Central memory CD8-positive, alpha-beta T cell (primary cell): ENCODE data around the gene PLEKHG5.
A peak's percentile ranks its signal among the peaks of the same experiment; 100 is the strongest.
"Not testable (repeated sequence)": the region's sequence is repeated elsewhere in the genome, so short reads cannot be mapped to it uniquely, and the experiment has no call there.

Experiments
- ATAC-seq: fragments of 150-1000 bp; cut with Tn5 transposase; replicated peaks from 2 replicates; pipeline ENCODE4 v1.10.0; 2022; ENCODE audit warnings: mild to moderate bottlenecking, moderate FRiP score, moderate number of reproducible peaks; ENCODE audit not compliant: poor library complexity, severe bottlenecking; ENCODE audit errors: extremely low read depth
- DNase-seq, 2 donors: peaks; one replicate each; pipeline ENCODE4 v3.0.0; 2021; ENCODE audit warnings: low spot score in 2 of 2
- H3K27ac Mint-ChIP-seq: one replicate; pipeline ENCODE4 v1.8.0; 2022; ENCODE audit warnings: low read depth, mild to moderate bottlenecking, moderate library complexity, mixed read lengths
- H3K27me3 Mint-ChIP-seq: one replicate; pipeline ENCODE4 v1.8.0; 2022; ENCODE audit warnings: mixed read lengths
- H3K36me3 Mint-ChIP-seq: one replicate; pipeline ENCODE4 v1.8.0; 2022; ENCODE audit warnings: mild to moderate bottlenecking, moderate library complexity, mixed read lengths; ENCODE audit not compliant: insufficient read depth
- H3K4me1 Mint-ChIP-seq: one replicate; pipeline ENCODE4 v1.8.0; 2022; ENCODE audit warnings: mixed read lengths
- H3K4me3 Mint-ChIP-seq: one replicate; pipeline ENCODE4 v1.8.0; 2022; ENCODE audit warnings: mild to moderate bottlenecking, moderate library complexity, mixed read lengths
- H3K9me3 Mint-ChIP-seq: one replicate; pipeline ENCODE4 v1.8.0; 2022; ENCODE audit warnings: mixed read lengths

The PLEKHG5 gene

GRCh38 chr1:6499296-6499695 lies 7.8 kb upstream of the PLEKHG5 start:
- no peak overlapping the region for H3K4me3 Mint-ChIP-seq
- no peaks in the 10 kb centered on the region for H3K9me3 Mint-ChIP-seq
- H3K27me3 Mint-ChIP-seq: peaks cover 26% of the 10 kb centered on the region
- H3K4me1 Mint-ChIP-seq: peaks cover 11% of the 10 kb centered on the region
- ATAC-seq: no peak
- no peak for DNase-seq
- H3K36me3 Mint-ChIP-seq: no peaks in the 10 kb centered on the region
- no peak overlapping the region for H3K27ac Mint-ChIP-seq

DNA sequence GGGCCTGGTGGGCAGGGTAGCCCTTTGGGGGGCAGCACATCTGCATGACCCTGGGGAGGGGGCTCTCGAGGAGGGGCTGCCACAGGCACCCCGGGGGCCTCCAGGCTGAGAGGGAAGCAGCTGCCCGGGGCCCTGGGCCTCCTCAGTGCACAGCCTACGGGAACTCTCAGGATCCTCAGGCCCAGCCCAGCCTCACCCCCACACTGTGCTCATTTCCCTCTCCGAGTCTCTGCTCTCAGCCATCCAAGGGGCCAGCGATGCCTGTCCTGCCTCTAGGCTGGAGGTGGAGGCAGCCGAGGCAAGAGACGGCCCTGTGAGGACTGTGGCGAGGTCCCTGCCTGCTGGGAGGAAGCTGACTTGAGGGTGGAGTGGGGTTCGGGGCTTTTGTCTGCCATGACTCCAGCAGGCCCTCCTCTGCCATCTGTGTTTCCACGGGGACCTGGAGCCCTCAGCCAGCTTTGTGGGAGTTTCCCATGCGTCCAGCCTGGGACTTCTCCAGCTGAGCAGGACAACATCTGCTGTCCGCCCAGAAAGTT lies 7.2 kb upstream of the PLEKHG5 start:
- H3K4me3 Mint-ChIP-seq: no peak overlapping the region
- no peaks in the 10 kb centered on the region for H3K9me3 Mint-ChIP-seq
- H3K4me1 Mint-ChIP-seq: peaks cover 11% of the 10 kb centered on the region
- ATAC-seq: no peak
- no peaks in the 10 kb centered on the region for H3K36me3 Mint-ChIP-seq
- DNase-seq: no peak
- peaks cover 26% of the 10 kb centered on the region for H3K27me3 Mint-ChIP-seq
- H3K27ac Mint-ChIP-seq: no peak overlapping the region

DNA sequence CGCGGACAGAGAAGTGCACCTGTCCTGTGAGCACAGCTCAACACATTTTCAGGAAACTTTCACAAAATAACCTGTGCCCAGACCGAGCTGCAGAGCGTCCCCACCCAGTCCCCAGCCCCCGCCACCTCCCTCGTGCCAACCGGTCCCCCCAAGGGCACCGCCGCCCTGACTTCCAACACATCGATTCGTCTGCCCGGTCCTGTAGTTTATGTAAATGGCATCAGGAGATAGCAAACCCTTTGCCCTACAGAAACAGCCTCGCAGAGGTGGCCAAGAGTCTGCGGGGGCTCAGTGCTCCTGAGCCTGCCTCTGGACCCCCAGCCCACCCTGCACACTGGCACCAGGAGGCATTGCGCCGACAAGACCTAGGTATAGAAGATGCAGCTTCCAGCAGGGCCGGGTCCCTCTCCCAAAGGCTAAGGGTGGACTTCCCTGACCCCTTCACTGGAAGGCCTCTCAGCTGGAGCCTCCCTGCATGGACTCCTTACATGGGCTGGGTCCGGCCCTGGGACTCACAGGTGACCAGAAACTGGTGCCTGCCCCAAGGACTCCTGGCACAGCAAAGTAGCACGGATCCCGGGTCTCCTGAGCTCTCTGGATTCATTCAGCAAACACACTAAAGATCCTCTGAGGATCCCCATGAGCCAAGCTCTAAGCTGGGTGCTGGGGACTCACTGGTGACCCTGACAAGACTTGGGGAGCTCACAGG lies 6.6 kb upstream of the PLEKHG5 start:
- ATAC-seq: no peak
- Mint-ChIP-seq H3K27ac (no peak overlapping the region), H3K4me1 (peaks cover 11% of the 10 kb centered on the region), H3K36me3 (no peaks in the 10 kb centered on the region), H3K4me3 (peak overlapping the region; percentile 73), H3K27me3 (peaks cover 26% of the 10 kb centered on the region), H3K9me3 (no peaks in the 10 kb centered on the region)
- no peak for DNase-seq

DNA sequence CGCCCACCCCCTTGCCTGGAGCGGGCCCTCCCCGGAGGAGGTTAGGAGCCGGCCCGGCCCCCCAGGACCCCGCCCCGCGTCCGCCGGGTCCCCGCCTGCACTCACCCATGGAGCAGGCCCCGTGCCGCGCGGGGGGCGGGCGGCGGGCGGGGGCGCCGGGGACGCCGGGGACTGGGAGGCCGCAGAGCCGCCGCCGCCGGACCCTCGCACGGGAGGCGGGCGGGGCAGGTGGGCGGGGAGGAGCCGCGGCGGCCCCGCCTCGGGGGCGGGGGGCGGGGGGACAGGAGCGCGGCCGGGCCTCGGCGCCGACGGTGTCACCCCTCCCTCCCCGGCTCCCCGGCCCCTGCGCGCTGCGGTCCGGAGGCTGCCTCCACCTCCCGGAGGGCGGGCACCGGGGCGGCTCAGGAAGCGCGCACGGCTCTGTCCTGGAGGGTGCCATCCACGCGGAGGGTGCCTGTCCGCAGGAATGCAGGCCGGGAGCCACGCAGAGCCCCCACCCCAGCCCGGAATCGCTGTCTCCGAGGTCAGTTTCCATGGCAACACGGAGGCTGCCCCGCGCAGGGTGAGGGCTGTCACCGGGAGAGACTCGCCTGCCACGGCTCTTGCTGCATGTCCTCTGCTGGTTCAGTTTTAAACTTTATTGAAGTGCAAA lies 5.9 kb upstream of the PLEKHG5 start:
- no peaks in the 10 kb centered on the region for H3K36me3 Mint-ChIP-seq
- H3K27ac Mint-ChIP-seq: no peak overlapping the region
- peaks cover 11% of the 10 kb centered on the region for H3K4me1 Mint-ChIP-seq
- H3K9me3 Mint-ChIP-seq: no peaks in the 10 kb centered on the region
- peaks cover 26% of the 10 kb centered on the region for H3K27me3 Mint-ChIP-seq
- H3K4me3 Mint-ChIP-seq: peak overlapping the region; percentile 73
- peak; percentile 30 for ATAC-seq
- no peak for DNase-seq

GRCh38 chr1:6496890-6497214 lies 5.4 kb upstream of the PLEKHG5 start:
- Mint-ChIP-seq H3K27me3 (peaks cover 30% of the 10 kb centered on the region), H3K4me1 (peaks cover 12% of the 10 kb centered on the region), H3K27ac (no peak overlapping the region), H3K9me3 (no peaks in the 10 kb centered on the region), H3K4me3 (peak overlapping the region; percentile 59), H3K36me3 (no peaks in the 10 kb centered on the region)
- ATAC-seq: no peak
- no peak for DNase-seq

DNA sequence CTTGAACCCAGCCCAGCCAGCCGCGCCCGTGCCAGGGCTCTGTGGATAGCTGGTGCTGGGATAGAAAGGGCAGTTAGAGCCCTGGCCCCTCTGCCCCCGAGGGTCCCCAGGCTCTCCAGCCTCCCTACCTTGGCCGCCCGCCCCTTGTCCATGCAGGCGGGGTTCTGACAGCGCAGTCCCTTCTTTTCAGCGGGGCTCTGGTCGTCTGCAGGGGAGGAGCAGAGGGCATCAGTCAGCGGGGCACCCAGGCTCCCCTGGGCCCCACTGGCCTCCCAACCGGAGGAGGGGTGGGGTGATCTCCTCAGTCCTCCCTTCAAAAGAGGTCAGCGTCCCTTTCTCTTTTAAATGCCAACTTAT lies 4.9 kb upstream of the PLEKHG5 start:
- ATAC-seq (no peak), DNase-seq (no peak)
- H3K9me3 Mint-ChIP-seq: no peaks in the 10 kb centered on the region
- H3K27me3 Mint-ChIP-seq: peaks cover 30% of the 10 kb centered on the region
- no peak overlapping the region for H3K27ac Mint-ChIP-seq
- peak overlapping the region; percentile 59 for H3K4me3 Mint-ChIP-seq
- no peaks in the 10 kb centered on the region for H3K36me3 Mint-ChIP-seq
- peaks cover 17% of the 10 kb centered on the region for H3K4me1 Mint-ChIP-seq

- peaks cover 27% of the 10 kb centered on the region for H3K27me3 Mint-ChIP-seq
- no peaks in the 10 kb centered on the region for H3K36me3 Mint-ChIP-seq
- H3K9me3 Mint-ChIP-seq: no peaks in the 10 kb centered on the region
- DNase-seq: no peak
- ATAC-seq: no peak
- peak overlapping the region; percentile 59 for H3K4me3 Mint-ChIP-seq
- no peak overlapping the region for H3K27ac Mint-ChIP-seq
- peaks cover 20% of the 10 kb centered on the region for H3K4me1 Mint-ChIP-seq
Observed at GRCh38 chr1:6495540-6496364, 4.3 kb upstream of the PLEKHG5 start.

GRCh38 chr1:6495041-6495441 lies 3.6 kb upstream of the PLEKHG5 start:
- no peak for ATAC-seq
- no peak overlapping the region for H3K4me3 Mint-ChIP-seq
- peaks cover 20% of the 10 kb centered on the region for H3K27me3 Mint-ChIP-seq
- H3K9me3 Mint-ChIP-seq: no peaks in the 10 kb centered on the region
- no peaks in the 10 kb centered on the region for H3K36me3 Mint-ChIP-seq
- no peak overlapping the region for H3K27ac Mint-ChIP-seq
- DNase-seq: no peak
- peaks cover 23% of the 10 kb centered on the region for H3K4me1 Mint-ChIP-seq

GRCh38 chr1:6494627-6495026 lies 3.2 kb upstream of the PLEKHG5 start:
- Mint-ChIP-seq H3K4me1 (peaks cover 26% of the 10 kb centered on the region), H3K4me3 (no peak overlapping the region), H3K27ac (no peak overlapping the region), H3K9me3 (no peaks in the 10 kb centered on the region), H3K36me3 (no peaks in the 10 kb centered on the region), H3K27me3 (peaks cover 19% of the 10 kb centered on the region)
- ATAC-seq: no peak
- DNase-seq: no peak

DNA sequence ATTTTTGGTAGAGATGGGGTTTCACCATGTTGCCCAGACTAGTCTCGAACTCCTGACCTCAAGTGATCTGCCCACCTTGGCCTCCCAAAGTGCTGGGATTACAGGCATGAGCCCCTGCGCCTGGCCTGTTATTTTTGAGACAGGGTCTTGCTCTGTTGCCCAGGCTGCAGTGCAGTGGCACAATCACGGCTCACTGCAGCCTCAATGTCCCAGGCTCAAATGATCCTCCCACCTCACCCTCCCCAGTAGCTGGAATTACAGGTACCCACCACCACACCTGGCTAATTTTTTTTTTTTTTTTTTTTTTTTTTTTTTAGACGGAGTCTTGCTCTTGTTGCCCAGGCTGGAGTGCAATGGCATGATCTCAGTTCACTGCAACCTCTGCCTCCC lies 2.4 kb upstream of the PLEKHG5 start:
- H3K4me1 Mint-ChIP-seq: peaks cover 26% of the 10 kb centered on the region

GRCh38 chr1:6491966-6492365 lies 499 bp upstream of the PLEKHG5 start:
- Mint-ChIP-seq H3K9me3 (no peaks in the 10 kb centered on the region), H3K4me3 (peak overlapping the region; percentile 51), H3K27ac (no peak overlapping the region), H3K4me1 (peaks cover 20% of the 10 kb centered on the region), H3K27me3 (peaks cover 23% of the 10 kb centered on the region), H3K36me3 (no peaks in the 10 kb centered on the region)
- DNase-seq (no peak), ATAC-seq (no peak)

More for the DNA sequence above, 2.4 kb upstream of the PLEKHG5 start:
- H3K4me3 Mint-ChIP-seq, DNase-seq, H3K9me3 Mint-ChIP-seq, H3K27ac Mint-ChIP-seq, H3K36me3 Mint-ChIP-seq, ATAC-seq: not testable (repeated sequence)
- peaks cover 19% of the 10 kb centered on the region for H3K27me3 Mint-ChIP-seq

GRCh38 chr1:6491081-6491449 lies 402 bp downstream of the PLEKHG5 start:
- no peak for DNase-seq
- peaks cover 32% of the 10 kb centered on the region for H3K27me3 Mint-ChIP-seq
- H3K36me3 Mint-ChIP-seq: no peaks in the 10 kb centered on the region
- peaks cover 26% of the 10 kb centered on the region for H3K4me1 Mint-ChIP-seq
- no peak overlapping the region for H3K27ac Mint-ChIP-seq
- peak overlapping the region; percentile 51 for H3K4me3 Mint-ChIP-seq
- no peak for ATAC-seq
- no peaks in the 10 kb centered on the region for H3K9me3 Mint-ChIP-seq
